IPS-15b (cell line): ENCODE data around the gene GALNT15.

Experiments used
- H3K27me3 ChIP-seq: one replicate; pipeline ENCODE4 v1.6.1; 2013; ENCODE audit warnings: low read length; ENCODE audit not compliant: control insufficient read depth, insufficient read depth
- H3K36me3 ChIP-seq: one replicate; pipeline ENCODE4 v1.6.1; 2013; ENCODE audit warnings: low read length; ENCODE audit not compliant: control insufficient read depth, insufficient read depth
- H3K4me1 ChIP-seq: one replicate; pipeline ENCODE4 v1.6.1; 2013; ENCODE audit warnings: mild to moderate bottlenecking, low read length; ENCODE audit not compliant: control insufficient read depth, insufficient read depth
- H3K4me3 ChIP-seq: one replicate; pipeline ENCODE4 v1.5.1; 2013; ENCODE audit warnings: low read depth, low read length
- H3K9ac ChIP-seq: one replicate; pipeline ENCODE4 v1.6.1; 2013; ENCODE audit warnings: low read depth, mild to moderate bottlenecking, low read length
- H3K9me3 ChIP-seq: one replicate; pipeline ENCODE4 v1.6.1; 2013; ENCODE audit warnings: mild to moderate bottlenecking, low read length; ENCODE audit not compliant: control insufficient read depth, insufficient read depth

GALNT15 gene

GRCh38 chr3:16234281-16234680 lies 59.8 kb downstream of the GALNT15 start:
- Histone ChIP-seq H3K9me3 (no peaks in the 10 kb centered on the region), H3K4me1 (no peaks in the 10 kb centered on the region), H3K9ac (no peak overlapping the region), H3K36me3 (no peaks in the 10 kb centered on the region), H3K27me3 (no peaks in the 10 kb centered on the region), H3K4me3 (no peak overlapping the region)

- H3K9ac ChIP-seq = no peak overlapping the region
- H3K36me3 ChIP-seq = no peaks in the 10 kb centered on the region
- H3K27me3 ChIP-seq = no peaks in the 10 kb centered on the region
- H3K9me3 ChIP-seq = no peaks in the 10 kb centered on the region
- no peak overlapping the region for H3K4me3 ChIP-seq
- no peaks in the 10 kb centered on the region for H3K4me1 ChIP-seq
These were observed 61.7 kb downstream of the GALNT15 start for GRCh38 chr3:16236030-16236639.

DNA sequence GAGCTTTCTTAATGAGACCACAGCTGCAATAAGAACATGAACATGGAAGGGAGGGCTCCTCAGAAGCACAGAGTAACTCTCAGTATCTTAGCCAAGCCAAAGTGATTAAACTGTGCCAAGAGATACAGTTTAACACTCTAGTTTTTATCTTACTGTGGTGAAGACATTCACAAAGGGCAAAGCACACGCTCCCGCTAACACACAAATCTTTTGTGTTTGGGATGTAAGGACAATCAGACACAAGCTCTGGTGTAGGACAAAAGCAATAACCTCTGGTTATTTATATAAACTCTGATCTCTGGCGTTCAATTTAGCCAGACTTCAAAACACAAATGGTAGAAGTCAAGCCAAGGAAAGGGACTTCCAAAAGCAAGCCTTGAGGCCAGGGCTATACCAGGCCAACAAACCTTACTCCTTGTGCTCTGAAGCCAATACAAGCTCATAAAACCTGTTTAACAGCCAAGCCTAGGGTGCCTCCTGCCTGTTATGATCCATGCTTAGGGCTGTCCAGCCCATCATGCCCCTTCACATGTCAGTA lies 62.4 kb downstream of the GALNT15 start:
- Histone ChIP-seq H3K9me3 (no peaks in the 10 kb centered on the region), H3K27me3 (no peaks in the 10 kb centered on the region), H3K4me3 (no peak overlapping the region), H3K9ac (no peak overlapping the region), H3K36me3 (no peaks in the 10 kb centered on the region), H3K4me1 (no peaks in the 10 kb centered on the region)

GRCh38 chr3:16239086-16239770 lies 64.7 kb downstream of the GALNT15 start:
- Histone ChIP-seq H3K4me3 (no peak overlapping the region), H3K27me3 (no peaks in the 10 kb centered on the region), H3K4me1 (no peaks in the 10 kb centered on the region), H3K9me3 (no peaks in the 10 kb centered on the region), H3K9ac (no peak overlapping the region), H3K36me3 (no peaks in the 10 kb centered on the region)

DNA sequence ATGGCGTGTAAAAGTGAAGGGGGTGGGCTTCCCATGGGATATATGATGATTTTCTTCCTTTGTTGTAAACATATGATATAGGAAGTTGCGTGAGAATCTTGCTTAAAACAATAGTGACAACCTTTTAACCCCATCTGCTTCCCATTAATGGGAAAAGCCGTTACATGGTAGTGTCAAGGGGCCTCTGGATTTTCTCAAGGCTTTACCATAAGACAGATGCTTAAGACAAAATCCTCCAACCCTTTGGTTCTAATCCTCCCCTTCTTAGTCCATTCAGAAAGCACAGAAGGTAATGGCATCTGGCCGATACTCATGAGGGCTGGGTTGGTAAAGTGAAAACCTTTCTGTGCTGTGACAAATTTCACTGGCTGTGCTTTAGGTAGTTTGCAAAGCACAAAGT lies 65.3 kb downstream of the GALNT15 start:
- no peak overlapping the region for H3K4me3 ChIP-seq
- H3K9ac ChIP-seq = no peak overlapping the region
- H3K4me1 ChIP-seq = no peaks in the 10 kb centered on the region
- H3K36me3 ChIP-seq = no peaks in the 10 kb centered on the region
- no peaks in the 10 kb centered on the region for H3K9me3 ChIP-seq
- no peaks in the 10 kb centered on the region for H3K27me3 ChIP-seq

GRCh38 chr3:16240229-16241023 lies 65.9 kb downstream of the GALNT15 start:
- H3K4me1 ChIP-seq = no peaks in the 10 kb centered on the region

DNA sequence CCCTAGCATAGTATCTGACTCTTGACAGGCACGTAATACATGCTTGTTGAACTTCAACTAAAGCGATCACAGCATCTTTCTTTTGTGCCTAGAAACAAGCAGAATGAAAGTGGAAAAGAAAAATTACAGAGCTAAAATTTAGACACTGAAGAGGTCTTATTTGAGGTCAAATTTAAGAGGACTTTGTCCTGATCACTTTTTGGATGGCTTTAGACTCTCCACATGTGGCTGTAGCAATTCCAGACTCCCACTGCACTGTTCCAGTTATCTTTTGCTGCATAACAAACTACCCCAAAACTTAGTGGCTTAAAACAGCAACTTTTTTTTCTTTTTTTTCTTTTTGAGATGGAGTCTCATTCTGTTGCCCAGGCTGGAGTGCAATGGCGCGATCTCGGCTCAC lies 66.7 kb downstream of the GALNT15 start:
- Histone ChIP-seq H3K9ac (no peak overlapping the region), H3K4me3 (no peak overlapping the region), H3K27me3 (no peaks in the 10 kb centered on the region), H3K36me3 (no peaks in the 10 kb centered on the region), H3K4me1 (no peaks in the 10 kb centered on the region), H3K9me3 (no peaks in the 10 kb centered on the region)

More at GRCh38 chr3:16240229-16241023, 65.9 kb downstream of the GALNT15 start:
- Histone ChIP-seq H3K27me3 (no peaks in the 10 kb centered on the region), H3K4me3 (no peak overlapping the region), H3K9ac (no peak overlapping the region), H3K36me3 (no peaks in the 10 kb centered on the region), H3K9me3 (no peaks in the 10 kb centered on the region)

DNA sequence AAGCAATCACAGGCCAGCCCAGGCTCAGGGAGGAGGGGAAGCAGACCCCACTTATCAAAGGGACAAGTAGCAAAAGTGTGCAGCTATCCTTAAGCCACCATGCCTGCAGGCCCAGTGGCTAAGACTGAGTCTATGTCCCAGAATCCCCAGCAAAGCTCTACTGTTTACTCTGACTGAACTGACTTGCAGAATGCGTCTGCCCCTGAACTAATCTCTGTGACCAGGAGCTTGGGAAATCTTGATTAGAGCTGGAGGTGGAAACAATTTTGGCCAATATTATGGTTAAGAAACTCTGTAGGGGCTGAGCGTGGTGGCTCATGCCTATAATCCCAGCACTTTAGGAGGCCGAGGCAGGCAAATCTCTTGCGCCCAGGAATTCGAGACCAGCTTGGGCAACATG lies 67.7 kb downstream of the GALNT15 start:
- Histone ChIP-seq H3K9ac (no peak overlapping the region), H3K36me3 (no peaks in the 10 kb centered on the region), H3K4me3 (no peak overlapping the region), H3K9me3 (no peaks in the 10 kb centered on the region), H3K4me1 (no peaks in the 10 kb centered on the region), H3K27me3 (no peaks in the 10 kb centered on the region)

DNA sequence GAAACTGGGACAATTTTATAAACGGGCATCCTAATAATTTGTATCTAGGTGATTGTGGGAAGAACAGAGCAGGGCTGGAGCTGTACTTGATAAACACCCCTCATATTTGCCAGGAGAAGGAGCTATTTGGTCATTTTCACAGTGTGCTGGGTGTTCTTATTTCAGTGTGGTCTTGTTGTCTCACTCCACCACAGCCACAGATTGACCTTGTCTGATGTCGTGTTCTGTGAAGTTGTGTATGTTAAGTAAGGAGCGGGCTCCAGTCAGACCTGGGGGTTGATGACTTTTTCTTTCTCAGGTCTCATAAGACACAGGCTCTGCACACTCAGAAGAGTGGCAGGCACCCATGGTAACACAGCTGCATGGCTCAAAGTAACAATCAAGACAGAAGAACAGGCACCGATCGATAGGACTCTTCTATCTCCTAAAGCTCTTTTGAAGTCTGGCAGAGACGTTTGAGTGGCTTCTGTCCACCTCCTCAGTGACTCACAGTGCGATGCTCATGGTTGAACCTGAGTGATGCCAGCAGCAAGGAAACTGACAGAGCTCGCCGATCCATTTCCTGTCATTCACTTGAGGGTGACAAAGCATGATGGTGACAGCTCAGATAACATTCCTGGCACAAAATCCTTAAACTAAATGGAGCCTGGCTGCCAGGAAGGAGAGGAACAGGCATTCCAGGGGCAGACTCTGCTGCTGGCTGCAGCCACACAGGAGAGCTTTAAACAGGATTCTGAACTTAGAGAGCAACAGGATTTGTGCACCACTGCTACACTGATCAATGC lies 69.4 kb downstream of the GALNT15 start:
- Histone ChIP-seq H3K27me3 (no peaks in the 10 kb centered on the region), H3K9ac (no peak overlapping the region), H3K4me3 (no peak overlapping the region), H3K36me3 (no peaks in the 10 kb centered on the region), H3K4me1 (peaks cover 2% of the 10 kb centered on the region), H3K9me3 (no peaks in the 10 kb centered on the region)

GRCh38 chr3:16245609-16246008 lies 71.1 kb downstream of the GALNT15 start:
- no peaks in the 10 kb centered on the region for H3K9me3 ChIP-seq
- H3K4me1 ChIP-seq = peaks cover 2% of the 10 kb centered on the region
- no peaks in the 10 kb centered on the region for H3K36me3 ChIP-seq
- H3K27me3 ChIP-seq = no peaks in the 10 kb centered on the region
- no peak overlapping the region for H3K4me3 ChIP-seq
- no peak overlapping the region for H3K9ac ChIP-seq

GRCh38 chr3:16247282-16248061 lies 73.0 kb downstream of the GALNT15 start:
- Histone ChIP-seq H3K4me1 (peaks cover 2% of the 10 kb centered on the region), H3K36me3 (no peaks in the 10 kb centered on the region), H3K27me3 (no peaks in the 10 kb centered on the region), H3K9ac (no peak overlapping the region), H3K4me3 (no peak overlapping the region), H3K9me3 (no peaks in the 10 kb centered on the region)
